GM08714 (cell line): ENCODE results near the gene HSPBAP1.
"Not testable (repeated sequence)": the region's sequence is repeated elsewhere in the genome, so short reads cannot be mapped to it uniquely, and the experiment has no call there.

ENCODE experiments used
- H3K4me3 ChIP-seq: fragments of 200-500 bp; sonication (Bioruptor generic); 2 replicates; pipeline ENCODE4 v1.5.1; 2014; ENCODE audit warnings: mild to moderate bottlenecking, low read length, inconsistent platforms
- ZNF274 ChIP-seq: IDR thresholded peaks from 2 replicates; pipeline ENCODE4 v1.6.1; 2012; ENCODE audit warnings: mild to moderate bottlenecking, low read depth, low read length

HSPBAP1 gene

GRCh38 chr3:122730240-122730639 is 63.4 kb downstream of the HSPBAP1 start:
- H3K4me3 ChIP-seq = no peak overlapping the region
- TF ChIP-seq ZNF274 = no peak

GRCh38 chr3:122728756-122729514 is 64.7 kb downstream of the HSPBAP1 start:
- H3K4me3 ChIP-seq = no peak overlapping the region
- TF ChIP-seq ZNF274 = no peak

- H3K4me3 ChIP-seq = no peak overlapping the region
- TF ChIP-seq ZNF274 = no peak
These were observed 65.4 kb downstream of the HSPBAP1 start for GRCh38 chr3:122728186-122728585.

GRCh38 chr3:122727766-122728165 is 65.9 kb downstream of the HSPBAP1 start:
- no peak for TF ChIP-seq ZNF274
- no peak overlapping the region for H3K4me3 ChIP-seq

GRCh38 chr3:122727294-122727693 is 66.3 kb downstream of the HSPBAP1 start:
- no peak for TF ChIP-seq ZNF274
- no peak overlapping the region for H3K4me3 ChIP-seq

- TF ChIP-seq ZNF274 = no peak
- H3K4me3 ChIP-seq = no peak overlapping the region
These were observed 68.5 kb downstream of the HSPBAP1 start for GRCh38 chr3:122725106-122725505.

GRCh38 chr3:122719273-122719921 is 74.2 kb downstream of the HSPBAP1 start:
- no peak for TF ChIP-seq ZNF274
- no peak overlapping the region for H3K4me3 ChIP-seq

GRCh38 chr3:122716667-122717066 is 77.0 kb downstream of the HSPBAP1 start:
- H3K4me3 ChIP-seq = no peak overlapping the region
- no peak for TF ChIP-seq ZNF274

- TF ChIP-seq ZNF274 = no peak
- no peak overlapping the region for H3K4me3 ChIP-seq
These were observed 79.4 kb downstream of the HSPBAP1 start for GRCh38 chr3:122714273-122714672.

- H3K4me3 ChIP-seq = not testable (repeated sequence)
These were observed 82.9 kb downstream of the HSPBAP1 start for GRCh38 chr3:122710616-122711251.

GRCh38 chr3:122705379-122705778 is 88.3 kb downstream of the HSPBAP1 start:
- no peak for TF ChIP-seq ZNF274
- no peak overlapping the region for H3K4me3 ChIP-seq

GRCh38 chr3:122700193-122700592 is 93.4 kb downstream of the HSPBAP1 start:
- TF ChIP-seq ZNF274 = no peak
- no peak overlapping the region for H3K4me3 ChIP-seq

GRCh38 chr3:122697952-122698620 is 95.5 kb downstream of the HSPBAP1 start:
- peak overlapping the region; percentile 40; the same call in 1 of the 2 replicates for H3K4me3 ChIP-seq
- TF ChIP-seq ZNF274 = no peak

- no peak overlapping the region for H3K4me3 ChIP-seq
- TF ChIP-seq ZNF274 = no peak
These were observed 97.6 kb downstream of the HSPBAP1 start for GRCh38 chr3:122695927-122696561.
